Retinal pigment epithelial cell (primary cell): Measurements from ENCODE around the gene SSBP3.

Experiments used
- DNase-seq: peaks from one replicate; pipeline ENCODE4 v3.0.0-alpha.2; 2010; ENCODE audit warnings: low read depth
- H3K4me3 ChIP-seq: 2 replicates; pipeline ENCODE4 v1.5.1; 2011; ENCODE audit warnings: mild to moderate bottlenecking, low read length, control low read depth, moderate library complexity
- CTCF ChIP-seq: conservative IDR thresholded peaks from 2 replicates; pipeline ENCODE4 v1.5.1; 2011; ENCODE audit warnings: low read depth, low read length, control low read depth, inconsistent platforms

The SSBP3 gene

GRCh38 chr1:54176621-54177327, 229.4 kb downstream of the SSBP3 start:
- H3K4me3 ChIP-seq = no peak overlapping the region
- no peak for DNase-seq
- no peak for TF ChIP-seq CTCF
